ENCODE data around the gene LARGE1.

Gene LARGE1

DNA sequence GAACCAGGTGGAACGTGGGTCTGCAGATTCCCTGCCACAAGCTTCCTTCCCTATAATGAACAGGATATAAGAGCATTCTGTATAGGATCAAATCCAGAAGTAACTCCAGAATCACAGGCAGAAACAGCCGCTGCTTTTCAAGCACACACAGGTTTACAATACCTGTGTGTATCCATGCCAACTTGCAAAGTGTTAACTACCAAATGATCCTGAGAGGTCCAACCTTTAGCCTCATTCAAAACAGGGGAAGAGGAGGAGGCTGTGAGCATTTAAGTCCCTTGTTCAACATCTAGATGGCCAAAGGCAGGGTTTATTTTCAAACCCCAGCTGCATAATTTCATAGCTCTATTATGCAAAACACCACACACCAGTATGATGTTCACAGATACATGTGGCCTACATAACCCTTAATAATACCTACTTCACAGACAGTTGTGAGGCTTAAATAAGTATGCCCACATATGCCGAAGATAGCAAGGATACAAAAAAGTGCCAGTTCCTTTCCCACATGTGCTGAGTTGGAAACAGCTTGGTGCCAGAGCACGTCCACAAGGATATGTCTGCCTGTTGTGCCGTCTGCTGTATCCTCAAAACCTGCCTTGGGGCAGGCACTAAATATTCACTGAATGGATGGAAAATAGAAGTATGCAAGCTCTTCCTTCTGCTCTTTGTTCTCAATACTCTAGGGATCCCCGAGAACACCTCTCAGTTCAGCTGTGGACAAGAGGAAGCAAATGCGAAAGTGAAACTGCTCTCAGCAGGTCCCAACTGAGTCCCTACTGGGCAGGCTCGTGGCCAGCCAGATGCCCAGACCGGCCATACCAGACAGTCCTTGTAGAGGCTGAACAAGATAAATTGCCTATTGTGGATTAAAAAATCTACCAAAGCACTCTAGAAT lies 66.8 kb downstream of the LARGE1 start:
- peak; percentile 78 for DNase-seq

DNA sequence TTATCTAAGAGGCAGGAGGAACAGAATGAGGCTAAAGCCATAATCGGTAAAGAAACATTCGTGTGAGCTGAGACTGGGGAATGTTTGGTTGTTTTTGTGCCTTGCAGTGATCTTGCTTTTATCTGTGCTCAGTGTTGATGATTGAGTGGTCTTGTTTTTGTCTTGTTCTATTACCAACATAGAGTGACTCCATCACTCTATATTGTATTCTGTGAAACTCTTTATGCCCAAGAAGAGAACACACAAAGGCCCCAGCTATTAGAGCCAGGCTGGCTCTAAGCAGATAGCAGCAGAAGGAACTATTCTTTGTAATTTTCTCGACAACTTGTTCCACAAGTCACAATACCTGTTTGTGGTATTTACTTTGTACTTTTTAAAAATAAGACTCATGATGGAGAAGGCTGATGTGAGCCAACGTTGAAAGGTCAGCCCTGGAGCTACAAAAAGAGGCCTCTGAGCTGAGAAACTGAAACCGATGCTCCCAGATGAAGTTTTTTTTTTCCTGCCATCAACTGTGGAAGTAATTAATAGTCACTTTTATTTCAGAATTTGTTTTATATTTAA lies 68.4 kb downstream of the LARGE1 start:
- DNase-seq: no peak

DNA sequence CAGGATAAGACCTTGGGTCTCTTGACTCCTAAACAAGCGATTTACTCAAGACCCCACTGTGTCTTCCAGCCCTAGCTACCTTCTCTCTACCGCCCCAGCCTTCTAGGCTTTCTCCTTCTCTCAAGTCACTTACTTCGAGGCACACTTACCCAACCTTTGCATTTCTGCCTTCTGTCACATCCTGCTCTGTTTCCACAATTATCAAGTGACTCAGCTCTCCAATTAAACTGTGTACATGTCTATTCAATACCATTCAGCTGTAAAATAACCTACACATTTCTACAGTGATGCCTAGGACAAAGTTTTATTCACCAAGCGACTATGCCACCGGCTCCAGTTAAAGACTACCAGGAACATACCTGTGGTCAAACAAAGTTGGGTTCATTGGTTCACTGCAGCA lies 69.0 kb downstream of the LARGE1 start:
- DNase-seq: peak; percentile 50

DNA sequence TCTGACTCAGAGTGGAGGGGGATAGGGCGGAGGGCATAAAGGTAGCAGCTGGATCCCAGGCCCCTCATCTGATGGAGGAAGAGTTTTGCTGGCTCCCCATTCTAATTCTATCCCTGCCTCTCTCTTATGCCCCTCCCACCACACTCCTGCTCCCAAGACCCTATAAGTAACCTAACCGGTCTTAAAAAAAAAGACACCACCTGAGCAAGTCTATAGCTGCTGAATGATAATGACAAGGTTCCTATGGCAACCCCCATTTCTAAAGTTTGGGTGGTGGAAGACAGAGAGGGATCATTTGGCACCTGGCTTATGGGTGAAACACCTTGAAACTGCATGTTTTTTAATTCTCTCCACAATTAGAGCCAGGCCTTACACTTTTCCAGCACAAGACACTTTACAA lies 69.6 kb downstream of the LARGE1 start:
- DNase-seq: no peak

DNA sequence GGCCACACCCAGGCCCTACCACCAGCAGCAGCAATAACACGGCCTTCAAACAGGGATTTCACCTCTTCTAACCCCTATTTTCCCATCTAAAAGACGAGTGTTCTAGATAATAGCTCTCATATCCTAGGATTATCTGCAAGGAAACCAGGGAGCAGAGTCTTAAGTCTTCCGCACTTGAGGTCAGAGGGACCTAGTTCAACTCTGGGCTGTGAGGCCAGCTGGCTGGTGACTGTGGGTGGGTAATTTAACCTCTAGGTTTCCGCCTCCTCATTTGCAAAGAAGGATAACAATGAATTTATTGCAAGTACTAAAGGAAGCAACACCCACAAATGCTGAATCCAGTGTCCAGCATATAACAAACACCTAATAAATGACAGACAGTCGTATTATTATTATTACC lies 70.1 kb downstream of the LARGE1 start:
- DNase-seq: no peak

DNA sequence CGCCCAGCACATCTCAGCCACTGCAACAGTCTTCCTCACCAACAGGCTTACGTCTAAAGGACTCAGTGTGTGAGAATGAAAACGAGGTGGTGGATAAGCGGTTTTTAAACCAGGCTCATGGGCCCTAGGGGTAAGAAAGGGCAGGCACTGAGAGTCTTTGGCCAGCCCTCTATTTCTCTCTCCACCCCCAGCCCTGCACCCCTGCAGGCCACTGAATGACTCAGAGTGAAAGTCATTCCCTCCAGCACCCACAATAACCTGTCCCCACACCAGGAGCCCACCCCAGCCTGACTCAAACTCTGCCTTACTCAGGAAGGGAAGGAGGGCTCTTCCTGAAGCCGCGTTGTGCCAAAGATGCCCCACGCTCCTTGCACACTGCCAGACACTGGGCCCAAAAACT lies 72.0 kb downstream of the LARGE1 start:
- peak; percentile 58 for DNase-seq

DNA sequence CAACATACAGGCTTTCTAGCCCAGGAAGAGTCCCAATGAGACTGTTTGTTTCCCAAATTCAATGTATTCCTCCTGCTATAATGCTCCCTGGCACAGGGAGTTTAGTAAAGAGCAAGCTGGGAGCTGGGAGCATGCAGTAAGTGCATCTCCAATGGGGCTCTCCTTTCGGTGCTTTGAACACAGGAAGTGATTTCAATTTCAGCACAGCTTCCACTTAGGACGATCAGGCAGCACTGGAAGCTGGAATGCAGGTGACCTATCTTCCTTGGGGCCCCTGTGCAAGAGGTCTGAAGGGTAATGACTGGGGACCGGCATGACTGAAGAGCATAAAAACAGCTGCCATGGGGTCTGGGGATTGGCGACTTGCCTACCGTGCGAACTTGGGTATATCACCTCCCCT lies 76.0 kb downstream of the LARGE1 start:
- no peak for DNase-seq

DNA sequence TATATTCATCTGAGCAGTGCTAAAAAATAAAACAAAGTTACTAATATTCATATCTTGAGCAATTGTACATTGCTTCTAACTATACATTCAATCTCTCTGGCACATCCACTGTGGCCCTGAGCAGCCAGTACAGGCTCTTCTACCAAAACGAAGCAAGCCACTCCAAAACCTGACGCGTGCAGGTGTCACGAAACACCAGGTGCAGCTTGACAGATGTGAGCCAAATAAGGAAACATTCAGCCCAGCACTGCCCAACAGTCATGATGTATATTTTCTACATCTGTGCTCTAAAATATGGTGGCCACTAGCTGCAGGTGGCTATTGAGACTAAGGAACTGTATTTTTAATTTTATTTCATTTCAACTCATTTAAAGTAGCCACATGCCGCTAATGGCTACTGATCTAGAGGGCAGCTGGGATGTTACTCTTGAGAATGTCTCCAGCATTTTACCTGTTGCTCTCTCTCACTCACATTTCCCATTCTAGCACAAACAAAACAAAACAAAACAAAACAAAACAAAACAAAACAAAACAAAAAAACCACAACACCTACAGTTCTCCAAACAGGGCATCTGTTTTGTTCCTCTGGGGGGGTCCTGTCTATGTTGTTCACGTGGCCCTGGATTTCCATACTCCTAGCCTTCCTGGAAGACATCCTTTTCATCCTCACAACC lies 77.7 kb downstream of the LARGE1 start:
- DNase-seq: no peak

DNA sequence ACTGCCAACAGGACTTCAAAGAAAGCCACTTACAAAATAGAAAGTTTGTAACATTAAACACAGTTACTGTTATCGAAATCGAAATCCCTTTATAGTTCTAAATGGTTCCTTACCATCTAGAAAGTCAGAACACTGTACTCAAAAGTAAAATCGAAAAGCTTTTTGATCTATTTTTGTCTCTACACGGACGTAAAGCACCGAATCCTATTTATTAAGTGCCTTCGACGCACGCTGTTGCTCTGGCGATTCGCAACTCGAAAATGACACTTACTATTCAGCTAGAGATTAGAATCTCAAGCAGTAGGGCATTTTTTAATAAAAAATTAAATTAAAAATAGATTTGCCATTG lies 78.3 kb downstream of the LARGE1 start:
- no peak for DNase-seq

DNA sequence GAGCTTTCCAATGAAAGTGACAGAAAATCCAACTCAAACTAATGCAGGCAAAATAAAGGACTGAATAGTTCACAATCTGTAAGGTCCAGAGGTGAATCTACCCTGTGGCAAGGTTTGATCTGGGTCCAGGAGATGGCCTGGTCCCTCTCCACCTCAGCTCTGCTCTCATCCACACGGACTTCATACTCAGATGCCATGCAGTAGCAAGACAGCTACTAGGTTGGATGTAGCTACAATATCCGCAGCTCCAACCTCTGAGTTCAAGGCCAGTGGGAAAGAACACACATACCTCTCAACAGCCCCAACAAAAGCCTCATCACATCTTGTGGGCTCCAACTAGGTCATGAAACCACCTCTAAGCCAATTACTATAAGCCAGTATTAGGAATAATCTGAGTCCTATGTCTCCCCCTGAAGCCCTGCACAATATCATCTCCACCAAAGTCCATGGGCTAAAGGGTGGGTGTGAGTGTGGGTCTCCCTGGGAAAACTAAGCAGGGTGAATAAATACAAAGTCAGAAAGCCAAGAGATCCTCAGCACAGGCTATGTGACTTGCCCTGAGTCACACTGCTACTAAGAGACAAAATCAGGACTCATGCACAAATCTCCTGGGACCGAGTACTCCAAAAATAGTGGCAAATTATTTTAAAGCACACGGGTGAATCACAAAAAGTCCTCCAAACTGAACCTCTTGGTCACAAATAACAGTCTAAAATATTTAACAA lies 78.8 kb downstream of the LARGE1 start:
- DNase-seq: peak; percentile 91

DNA sequence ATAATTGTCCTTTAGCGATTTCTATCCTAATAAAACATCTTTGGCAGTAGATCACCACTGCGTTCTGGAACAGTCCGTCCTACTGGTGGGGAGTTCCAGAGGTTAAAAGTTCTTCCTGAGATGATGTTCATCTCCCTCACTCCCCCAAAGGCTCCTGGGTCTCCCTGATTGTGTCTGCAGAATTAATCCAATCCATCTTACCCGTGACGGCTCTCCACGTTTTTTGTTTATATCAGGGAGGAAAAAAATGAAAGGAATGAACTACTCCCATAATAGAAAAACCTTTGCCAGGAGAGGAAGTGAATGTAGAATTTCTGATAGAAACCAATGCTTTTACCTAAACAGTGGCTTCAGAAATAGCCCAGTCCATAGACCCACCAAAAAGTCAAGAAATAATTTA lies 81.6 kb downstream of the LARGE1 start:
- DNase-seq: no peak

DNA sequence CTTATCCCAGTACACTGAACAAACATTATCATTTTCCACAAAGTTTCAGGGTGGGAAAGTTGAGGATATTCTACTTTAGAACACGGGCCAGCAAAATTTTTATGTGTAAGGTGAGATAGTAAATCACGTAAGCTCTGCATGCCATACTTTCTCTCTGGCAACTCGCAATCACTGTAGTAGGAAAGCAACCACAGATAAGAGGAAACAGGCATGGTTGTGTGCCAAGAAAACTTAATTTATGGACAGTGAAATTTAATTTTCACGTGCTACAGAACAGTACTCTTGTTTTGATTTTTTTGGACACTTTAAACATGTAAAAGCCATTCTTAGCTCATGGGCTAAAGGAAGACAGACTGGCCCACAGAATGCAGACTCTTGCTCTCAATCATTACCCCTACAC lies 82.5 kb downstream of the LARGE1 start:
- no peak for DNase-seq

DNA sequence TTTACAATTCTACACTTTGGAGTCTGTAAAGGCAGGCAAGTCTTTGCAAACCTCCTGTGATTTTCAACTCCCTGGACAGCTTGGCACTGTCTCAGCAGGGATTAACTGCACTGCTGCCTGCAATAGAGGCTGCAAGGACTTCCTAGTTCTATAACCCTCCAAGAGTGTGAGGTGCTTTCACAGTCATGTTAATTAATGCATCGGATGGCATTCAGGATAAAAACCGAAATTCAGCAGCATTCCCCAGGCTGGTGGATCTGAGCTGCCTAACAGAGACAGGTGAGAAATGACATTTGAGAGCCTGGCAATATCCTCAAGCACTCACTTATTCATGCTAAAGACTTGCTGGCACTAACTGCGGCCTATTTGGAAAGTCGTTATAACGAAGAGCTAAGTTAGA lies 85.0 kb downstream of the LARGE1 start:
- DNase-seq: no peak

DNA sequence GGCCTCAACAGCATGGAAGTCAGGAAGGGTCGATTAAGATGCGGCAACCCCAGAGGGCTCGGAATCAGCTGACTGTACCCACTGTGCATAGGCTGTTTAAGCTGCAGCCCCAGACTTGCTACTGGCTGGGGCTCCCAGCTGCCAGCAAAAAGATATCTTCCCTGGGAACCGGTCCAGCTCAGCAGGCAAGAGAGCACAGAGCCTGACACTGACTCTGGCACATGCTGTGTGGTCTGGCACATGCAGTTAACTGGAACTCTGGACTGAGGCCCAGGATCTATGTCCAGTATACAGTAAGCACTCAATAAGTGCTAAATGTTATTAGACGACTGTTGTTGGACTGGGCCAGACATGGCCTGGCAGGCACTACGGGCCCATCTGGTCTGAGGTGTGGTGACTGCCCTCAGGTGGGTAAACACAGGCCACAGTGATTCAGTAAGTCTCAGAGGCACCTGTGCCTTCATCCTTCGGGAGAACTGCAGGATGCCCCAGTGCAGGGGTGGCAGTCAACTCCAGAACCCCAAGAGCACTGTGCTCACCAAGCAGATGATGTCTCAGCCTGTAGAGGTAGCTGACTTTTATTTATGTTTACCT lies 87.6 kb downstream of the LARGE1 start:
- no peak for DNase-seq

DNA sequence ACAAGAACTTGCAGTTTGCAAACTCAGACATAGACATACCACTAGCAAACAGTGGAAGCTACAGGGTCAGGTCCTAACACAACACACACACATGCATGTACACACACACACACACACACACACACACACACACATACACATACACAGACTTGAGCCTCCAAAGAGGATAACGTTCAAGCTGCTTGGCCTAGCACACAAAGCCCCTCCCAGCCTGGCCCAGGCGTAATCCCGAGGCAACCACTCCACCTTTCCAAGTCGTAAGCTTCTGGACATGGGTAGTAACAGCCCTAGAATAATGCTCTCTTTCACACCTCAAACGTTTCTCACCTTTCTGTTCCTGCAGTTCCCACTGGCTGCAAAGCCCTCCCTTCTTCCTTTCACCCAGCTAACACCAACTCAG lies 88.6 kb downstream of the LARGE1 start:
- DNase-seq: no peak

DNA sequence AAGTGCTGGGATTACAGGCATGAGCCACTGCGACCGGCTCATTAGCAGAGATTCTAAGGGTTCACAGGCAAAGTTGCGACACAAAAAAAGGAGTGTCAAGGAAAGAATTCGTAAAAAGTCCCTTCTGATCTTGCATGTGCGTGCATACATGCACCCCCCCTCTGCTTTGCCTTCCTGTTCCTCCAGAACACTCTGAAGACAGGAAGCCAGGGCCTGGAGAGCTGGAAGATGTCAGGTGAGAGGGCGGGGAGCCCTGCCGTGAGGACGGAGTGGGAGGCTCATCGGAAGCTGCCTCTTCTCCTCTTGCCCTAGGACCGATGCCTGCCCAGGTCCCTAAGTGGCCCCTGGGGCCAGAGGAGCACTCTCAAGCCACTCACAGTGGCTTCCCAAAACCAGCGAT lies 89.1 kb downstream of the LARGE1 start:
- DNase-seq: no peak

DNA sequence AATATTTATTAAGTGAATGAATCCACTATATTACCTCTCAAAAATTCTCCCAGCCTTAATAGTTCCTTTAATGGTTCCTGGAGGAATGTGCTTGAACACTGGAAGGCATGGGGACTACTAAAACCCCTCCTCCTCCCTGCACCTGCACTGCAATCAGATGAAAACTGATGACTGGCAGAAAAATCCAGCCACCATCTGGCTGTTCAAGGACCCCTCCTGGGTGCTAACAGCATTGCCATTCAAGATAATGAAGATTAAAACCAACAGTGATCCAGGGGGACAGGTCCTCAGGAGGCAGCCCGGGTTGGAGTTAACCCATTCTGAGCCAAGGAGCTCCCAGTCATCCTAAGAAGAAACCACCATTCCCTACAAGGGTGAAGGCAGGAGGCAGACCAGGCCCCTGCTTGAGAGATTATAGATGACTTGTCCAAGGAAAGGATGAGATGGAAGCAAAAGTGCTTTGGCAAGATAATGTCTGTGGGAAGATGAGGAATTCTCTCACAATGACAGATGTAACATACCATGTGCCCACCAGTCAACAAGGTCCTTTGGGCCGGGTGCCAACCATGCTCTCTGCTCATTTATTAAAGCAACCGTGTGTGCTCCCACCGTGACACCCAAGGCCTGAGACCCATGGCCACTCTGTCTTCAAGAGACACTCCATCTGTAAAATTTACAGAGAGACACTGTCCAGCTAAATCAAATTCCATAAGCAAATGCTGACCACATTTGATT lies 90.6 kb downstream of the LARGE1 start:
- DNase-seq: peak; percentile 12

DNA sequence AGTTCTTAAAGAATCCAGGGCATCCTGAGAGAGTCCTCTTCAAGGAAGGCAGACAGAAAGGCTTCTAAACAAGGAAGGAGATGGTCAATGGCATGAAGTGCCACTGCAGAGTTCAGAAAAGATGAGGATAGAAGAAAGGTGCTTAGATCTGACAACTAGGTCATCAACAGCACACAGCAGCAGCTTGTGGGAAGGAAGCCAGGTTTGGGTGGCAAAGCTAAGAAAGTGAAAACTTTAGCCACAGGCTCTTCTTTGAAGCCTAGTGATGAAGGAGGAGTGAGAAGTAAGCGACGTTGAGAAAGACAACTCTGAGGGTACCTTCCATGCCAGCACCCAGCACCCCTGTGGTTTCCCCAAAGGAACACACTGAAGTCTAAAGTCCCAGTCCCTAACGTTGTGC lies 92.0 kb downstream of the LARGE1 start:
- no peak for DNase-seq

DNA sequence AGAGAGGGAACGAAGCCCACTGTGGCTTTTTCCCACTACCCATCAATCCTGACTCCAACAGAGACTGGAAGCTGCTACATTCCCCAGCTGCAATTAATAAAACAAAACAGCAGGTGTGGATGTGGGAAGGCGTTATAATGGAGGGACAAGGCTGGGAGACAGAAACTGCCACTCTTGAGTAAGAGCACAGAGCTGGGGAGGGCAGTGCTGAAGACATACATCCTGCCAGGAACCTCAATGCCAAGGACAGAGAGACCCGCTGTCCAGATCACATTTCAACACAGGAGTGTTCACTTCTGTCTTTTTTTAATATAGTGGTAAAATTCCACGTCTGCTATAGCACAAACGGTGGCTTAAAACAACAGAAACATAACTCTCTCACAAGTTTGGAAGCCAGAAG lies 94.5 kb downstream of the LARGE1 start:
- DNase-seq: no peak

DNA sequence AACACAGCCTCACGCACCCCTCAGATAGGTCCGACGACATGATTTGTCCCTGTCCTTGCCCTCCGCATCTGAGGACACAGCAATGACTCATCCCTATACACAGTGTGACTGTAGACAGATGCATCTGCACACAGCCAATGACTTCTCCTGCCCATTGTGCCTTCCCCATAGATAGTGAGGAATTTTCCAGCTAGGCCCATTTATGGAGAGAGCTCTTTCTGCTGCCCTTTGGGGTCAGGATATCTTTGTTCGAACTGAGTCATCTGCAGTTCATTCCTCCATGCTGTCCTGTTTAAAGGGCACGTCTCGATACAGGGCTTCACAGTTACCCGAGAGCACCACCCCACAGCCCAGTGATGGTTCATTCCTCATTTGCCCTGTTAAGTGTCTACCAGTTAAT lies 96.7 kb downstream of the LARGE1 start:
- peak; percentile 59 for DNase-seq

DNA sequence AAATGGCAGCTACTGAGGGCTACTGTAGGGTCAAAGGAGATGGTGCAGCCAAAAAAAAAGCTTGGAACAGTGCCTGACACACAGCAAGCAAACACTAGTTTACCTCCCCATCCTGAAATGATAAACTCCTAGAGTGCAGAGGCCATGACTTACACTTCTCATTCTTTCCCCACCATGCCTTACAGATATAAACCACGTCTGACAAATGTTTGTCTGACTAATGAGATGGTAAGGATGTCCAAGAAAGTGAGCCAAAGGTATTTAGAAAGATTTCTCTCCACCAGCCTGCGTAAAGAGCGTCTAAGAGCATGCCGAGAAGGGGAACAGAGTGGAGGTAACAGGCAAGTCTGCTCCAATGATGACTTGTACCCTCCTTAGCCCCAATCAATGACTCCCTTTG lies 99.0 kb downstream of the LARGE1 start:
- DNase-seq: no peak

DNA sequence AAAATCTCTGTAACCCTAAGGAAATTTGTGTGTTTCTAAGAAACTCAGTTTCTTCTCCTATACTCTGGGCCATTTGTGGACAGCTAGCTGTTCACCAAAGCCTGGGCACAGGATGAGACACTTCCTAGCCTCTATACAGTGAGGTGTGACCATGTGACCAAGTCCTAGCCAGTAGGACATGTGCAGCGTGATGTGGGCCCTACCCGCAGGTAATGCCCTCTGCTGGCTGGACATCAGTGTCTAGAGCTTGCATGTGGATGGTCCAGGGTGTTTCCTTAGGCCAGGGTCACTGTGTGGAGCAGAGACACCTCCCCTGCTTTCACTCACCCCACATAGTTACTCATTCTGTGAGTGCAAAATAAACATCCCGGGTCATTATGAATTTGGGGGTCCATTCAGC lies 100.5 kb downstream of the LARGE1 start:
- no peak for DNase-seq

Measured in fibroblast of skin of back (primary cell).